OCI-LY7 (cell line): ENCODE results near the gene EDNRB.

Source experiments
- CTCF ChIP-seq: fragments of 200-600 bp; sonication (generic); conservative IDR thresholded peaks from 2 replicates; pipeline ENCODE4 v1.5.1; 2014; ENCODE audit warnings: mild to moderate bottlenecking, antibody characterized with exemption, low read length, moderate library complexity, mixed read lengths
- EZH2phosphoT487 ChIP-seq: fragments of 200-600 bp; sonication (generic); IDR thresholded peaks from 2 replicates; pipeline ENCODE4 v1.6.1; 2018; ENCODE audit warnings: low read depth, borderline replicate concordance, mild to moderate bottlenecking, mixed run types, antibody characterized with exemption, low read length, moderate library complexity, mixed read lengths

DNA sequence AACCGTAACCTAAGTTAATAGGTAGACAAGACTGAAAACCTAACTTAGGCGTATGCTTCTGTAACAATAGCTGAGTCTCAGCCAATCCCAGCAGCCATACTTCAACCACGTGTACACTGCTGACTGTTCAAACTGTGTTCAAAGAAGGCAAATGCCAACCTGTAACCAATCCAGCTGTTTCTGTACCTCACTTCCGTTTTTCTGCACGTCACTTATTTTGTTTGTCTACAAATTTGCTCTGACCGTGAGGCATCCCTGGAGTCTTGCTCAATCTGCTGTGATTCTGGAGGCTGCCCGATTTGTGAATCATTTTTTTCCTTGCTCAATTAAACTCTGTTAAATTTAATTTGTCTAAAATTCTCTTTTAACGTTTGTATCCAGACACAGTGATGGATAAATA, 59.2 kb downstream of the EDNRB start:
- no peak for TF ChIP-seq CTCF
- no peak for TF ChIP-seq EZH2phosphoT487
